GM12878 (cell line): ENCODE data around the gene IL36G. TPM values are rescaled to one million over a fixed set of nuclear protein-coding genes. Genes with fewer than 3 reads are reported as not detected.

Experiments
- ATAC-seq: fragments of 200-7000 bp; cut with Tn5 transposase; 3 replicates; pipeline ENCODE4 v1.9.1; 2020; ENCODE audit warnings: mild to moderate bottlenecking, moderate library complexity
- BruUV-seq: library from RNA; stranded (reverse); fragments of 400-500 nt; replicated peaks from 2 replicates; lab custom pipeline; 2021; lab: Mats Ljungman, UMichigan
- CTCF ChIA-PET: fragments of 300-600 bp; sonication (Branson Sonifier 250); formaldehyde crosslinking; extraction: SDS; loops from one replicate; lab custom pipeline; 2021; ENCODE audit warnings: inconsistent platforms; lab: Yijun Ruan, JAX
- POLR2A ChIA-PET: fragments of 350-600 bp; formaldehyde crosslinking; extraction: SDS; loops from one replicate; lab custom pipeline; 2021; ENCODE audit warnings: inconsistent platforms; lab: Charles Lee
- RAD21 ChIA-PET: fragments of 300-600 bp; sonication (Branson Sonifier 250); formaldehyde crosslinking; loops from one replicate; lab custom pipeline; 2023; ENCODE audit warnings: antibody characterized with exemption; ENCODE audit not compliant: unreplicated experiment; lab: Charles Lee
- SMC1A ChIA-PET: fragments of 300-600 bp; sonication (Branson Sonifier 250); formaldehyde crosslinking; loops from one replicate; lab custom pipeline; 2023; ENCODE audit not compliant: unreplicated experiment, uncharacterized antibody; lab: Charles Lee
- DNase-seq: peaks from one replicate; pipeline ENCODE4 v3.0.0-alpha.2; 2011; ENCODE audit warnings: low read depth, low spot score
- FAIRE-seq: peaks from 3 replicates; lab custom pipeline; 2011; peaks lifted over from hg19 to GRCh38; lab: Jason Lieb, UNC
- H2AFZ ChIP-seq: 2 replicates; pipeline ENCODE4 v1.6.0; 2011; ENCODE audit warnings: low read depth, low read length, control low read depth; ENCODE audit not compliant: control insufficient read depth
- H3K27ac ChIP-seq: 2 replicates; pipeline ENCODE4 v1.5.1; 2011; ENCODE audit warnings: control low read depth; ENCODE audit not compliant: control insufficient read depth, insufficient read depth
- H3K27me3 ChIP-seq, 2 experiments: replicated peaks in 1 of 2; 2 replicates each; pipeline versions ENCODE4 v1.6.0 to v1.6.1; 2011; ENCODE audit warnings: low read length in 1 of 2; ENCODE audit not compliant: control insufficient read depth in 2 of 2, insufficient read depth in 2 of 2
- H3K36me3 ChIP-seq, 2 experiments: 2 replicates each; pipeline ENCODE4 v1.5.1; 2011; ENCODE audit warnings: low read length in 1 of 2; ENCODE audit not compliant: control insufficient read depth in 2 of 2, insufficient read depth in 2 of 2
- H3K4me1 ChIP-seq: 2 replicates; pipeline ENCODE4 v1.6.1; 2011; ENCODE audit warnings: mild to moderate bottlenecking, low read length, moderate library complexity, mixed read lengths; ENCODE audit not compliant: control insufficient read depth, insufficient read depth
- H3K4me2 ChIP-seq: 2 replicates; pipeline ENCODE4 v1.6.0; 2011; ENCODE audit warnings: control low read depth; ENCODE audit not compliant: control insufficient read depth, insufficient read depth
- H3K4me3 ChIP-seq: fragments of 200-600 bp; sonication (generic); 2 replicates; pipeline ENCODE4 v1.5.1; 2016
- H3K79me2 ChIP-seq: 2 replicates; pipeline ENCODE4 v1.6.0; 2011; ENCODE audit warnings: low read length; ENCODE audit not compliant: control insufficient read depth, insufficient read depth
- H3K9ac ChIP-seq: 2 replicates; pipeline ENCODE4 v1.8.0; 2011; ENCODE audit warnings: low read length, control low read depth, mixed read lengths; ENCODE audit not compliant: control insufficient read depth, insufficient read depth
- H3K9me3 ChIP-seq: replicated peaks from 3 replicates; pipeline ENCODE4 v1.5.1; 2011; ENCODE audit warnings: mild to moderate bottlenecking, low read length; ENCODE audit not compliant: control insufficient read depth, insufficient read depth
- H4K20me1 ChIP-seq: 2 replicates; pipeline ENCODE4 v1.6.0; 2011; ENCODE audit not compliant: control insufficient read depth, insufficient read depth
- HCFC1 ChIP-seq: fragments of 150-350 bp; IDR thresholded peaks from 2 replicates; pipeline ENCODE4 v1.6.1; 2014; ENCODE audit warnings: low read length
- JUNB ChIP-seq: IDR thresholded peaks from 2 replicates; pipeline ENCODE4 v1.6.1; 2016; ENCODE audit warnings: antibody characterized with exemption, mild to moderate bottlenecking
- KDM1A ChIP-seq: fragments of 200-600 bp; sonication (generic); IDR thresholded peaks from 2 replicates; pipeline ENCODE4 v1.6.1; 2016; ENCODE audit warnings: borderline replicate concordance
- KLF5 ChIP-seq: fragments of 450-650 bp; IDR thresholded peaks from 2 replicates; pipeline ENCODE4 v1.6.1; 2014; ENCODE audit warnings: mild to moderate bottlenecking; ENCODE audit not compliant: partially characterized antibody
- MEF2A ChIP-seq: IDR thresholded peaks from 2 replicates; pipeline ENCODE4 v1.6.1; 2011; ENCODE audit warnings: low read depth, mild to moderate bottlenecking, low read length, moderate library complexity; ENCODE audit not compliant: insufficient read depth
- NFIC ChIP-seq: IDR thresholded peaks from 2 replicates; pipeline ENCODE4 v1.6.1; 2012; ENCODE audit warnings: low read depth, mild to moderate bottlenecking, inconsistent platforms, low read length, moderate library complexity
- PAX8 ChIP-seq: fragments of 450-650 bp; IDR thresholded peaks from 2 replicates; pipeline ENCODE4 v1.6.1; 2017; ENCODE audit warnings: mild to moderate bottlenecking, moderate library complexity
- SPI1 ChIP-seq: IDR thresholded peaks from 2 replicates; pipeline ENCODE4 v1.6.1; 2011; ENCODE audit warnings: low read depth, mild to moderate bottlenecking, low read length, moderate library complexity, borderline replicate concordance; ENCODE audit not compliant: insufficient read depth
- SREBF1 ChIP-seq: IDR thresholded peaks from 2 replicates; pipeline ENCODE4 v1.6.1; 2012; ENCODE audit warnings: mild to moderate bottlenecking, low read length
- TAF1 ChIP-seq: IDR thresholded peaks from 2 replicates; pipeline ENCODE4 v1.6.1; 2011; ENCODE audit warnings: mild to moderate bottlenecking, low read depth, low read length, borderline replicate concordance
- ZBED1 ChIP-seq: IDR thresholded peaks from 2 replicates; pipeline ENCODE4 v1.6.1; 2016; ENCODE audit warnings: borderline replicate concordance
- WGBS: methylation state at CpG from one replicate; pipeline ENCODE4 v1.1.6; 2016; ENCODE audit warnings: low lambda C conversion rate; ENCODE audit not compliant: insufficient replicate concordance, insufficient coverage; ENCODE audit errors: missing lambda C conversion rate; 5-methylcytosine and 5-hydroxymethylcytosine counted together
- in situ Hi-C: fragments of 300-500 bp; cut with MboI; formaldehyde crosslinking; loops from 9 replicates; pipeline ENCODE4 v1.14.3; 2018; ENCODE audit warnings: mixed read lengths
- intact Hi-C: fragments of 100-400 bp; cut with micrococcal nuclease; formaldehyde crosslinking; loops from one replicate; pipeline ENCODE4 v1.14.2; 2022; ENCODE audit not compliant: unreplicated experiment
- polyA plus RNA-seq, 11 experiments: library from polyadenylated mRNA; depleted of rRNA in 4 of 11; unstranded in 6 of 11; stranded (reverse) in 5 of 11; fragments of >200 nt; fragmentation: Nextera tagmentation in 4 of 11; fragmentation: Illumina TruSeq in 1 of 11; extraction: Ambion mirVana in 4 of 11; extraction: Trizol in 1 of 11; gene quantifications; 1 replicate in 1 of 11; 2 replicates in 10 of 11; pipeline versions ENCODE4 v1.2.1 to v1.2.3, GENCODE V29; 2011 to 2016; ENCODE audit warnings: inconsistent platforms in 2 of 11, missing spikeins in 2 of 11, low read depth in 1 of 11
- total RNA-seq, 4 experiments: library from RNA; depleted of rRNA in 3 of 4; stranded (reverse); fragments of >200 nt in 3 of 4; fragmentation: Illumina TruSeq in 1 of 4; extraction: Trizol in 1 of 4; gene quantifications; 2 replicates each; pipeline versions ENCODE4 v1.2.1 to v1.2.3, GENCODE V29; 2013 to 2021
- TF ChIP-seq, protein P1 (sequence below): fragments of 450-650 bp; IDR thresholded peaks from 2 replicates; pipeline ENCODE4 v1.6.1; 2017; ENCODE audit warnings: borderline replicate concordance
- TF ChIP-seq, protein P2 (sequence below), 3 experiments: IDR thresholded peaks in 2 of 3; conservative IDR thresholded peaks in 1 of 3; 2 replicates each; pipeline ENCODE4 v1.5.1; 2011; ENCODE audit warnings: low read depth in 3 of 3, low read length in 3 of 3, mild to moderate bottlenecking in 3 of 3, control low read depth in 2 of 3, moderate library complexity in 2 of 3, inconsistent platforms in 1 of 3, mixed read lengths in 1 of 3; ENCODE audit not compliant: control insufficient read depth in 2 of 3, insufficient read depth in 1 of 3; ENCODE audit errors: extremely low read depth in 1 of 3
- TF ChIP-seq, protein P3 (sequence below): IDR thresholded peaks from 2 replicates; pipeline ENCODE4 v1.6.1; 2012; ENCODE audit warnings: low read depth, low read length, improper control_type of control experiment

The IL36G gene
- total and polyA plus RNA-seq, 10 of the 15 experiments (the other 5 are each of a cell fraction or from before 2014, with no cell fraction given) = 0.10 TPM; not detected in 9

DNA sequence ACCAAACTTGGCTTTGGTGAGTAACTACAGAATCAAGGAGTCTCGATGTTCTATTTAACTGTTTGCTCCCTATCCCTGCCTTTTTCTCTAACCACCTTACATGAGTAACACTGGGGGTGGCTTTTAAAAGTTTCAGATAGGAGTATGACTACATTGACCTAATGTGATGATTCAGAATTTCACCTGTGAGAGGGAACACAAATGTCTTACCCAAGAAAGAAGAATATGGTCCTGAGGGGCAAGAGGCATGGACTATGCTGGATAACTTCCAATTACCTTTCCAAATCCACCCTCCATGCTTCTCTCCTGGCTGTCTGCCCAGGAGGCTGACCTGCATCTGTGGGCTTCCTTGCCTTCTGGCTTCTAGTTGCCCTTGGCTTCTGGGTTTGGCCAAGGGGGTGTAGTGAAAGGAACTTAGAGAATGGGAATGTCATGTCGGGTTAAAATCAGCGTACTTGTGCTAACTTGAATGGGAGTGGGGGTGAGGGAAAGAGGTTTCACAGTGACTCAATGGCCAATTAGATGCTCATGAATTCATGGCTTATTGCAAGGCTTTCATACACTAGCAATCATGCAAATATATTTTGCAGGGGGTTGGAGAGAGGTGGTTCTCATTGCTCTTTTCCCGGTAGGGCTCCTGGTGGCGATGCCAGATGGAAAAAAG, 5.3 kb upstream of the IL36G start:
- Histone ChIP-seq H4K20me1 (no peaks in the 10 kb centered on the region), H3K79me2 (no peaks in the 10 kb centered on the region), H3K4me3 (no peak overlapping the region), H3K36me3 (no peaks in the 10 kb centered on the region), H3K27me3 (no peaks in the 10 kb centered on the region; a peak in 2 of 4 replicates), H3K4me2 (no peak overlapping the region), H3K9me3 (no peaks in the 10 kb centered on the region), H3K27ac (no peak overlapping the region), H2AFZ (no peak overlapping the region), H3K4me1 (no peaks in the 10 kb centered on the region; the same call in 1 of the 2 replicates), H3K9ac (no peak overlapping the region)
- in situ Hi-C loops (no loop called here), intact Hi-C loops (no loop called here)
- ChIA-PET SMC1A (no interaction called here), POLR2A (no interaction called here), CTCF (no interaction called here), RAD21 (no interaction called here)
- WGBS = 71% methylated on average over 5 of the region's 5 CpGs
- FAIRE-seq (no peak), ATAC-seq (no peak), DNase-seq (no peak)
- TF ChIP-seq TAF1 = no peak
- TF ChIP-seq ZBED1 = no peak
- TF ChIP-seq, protein P1, sequence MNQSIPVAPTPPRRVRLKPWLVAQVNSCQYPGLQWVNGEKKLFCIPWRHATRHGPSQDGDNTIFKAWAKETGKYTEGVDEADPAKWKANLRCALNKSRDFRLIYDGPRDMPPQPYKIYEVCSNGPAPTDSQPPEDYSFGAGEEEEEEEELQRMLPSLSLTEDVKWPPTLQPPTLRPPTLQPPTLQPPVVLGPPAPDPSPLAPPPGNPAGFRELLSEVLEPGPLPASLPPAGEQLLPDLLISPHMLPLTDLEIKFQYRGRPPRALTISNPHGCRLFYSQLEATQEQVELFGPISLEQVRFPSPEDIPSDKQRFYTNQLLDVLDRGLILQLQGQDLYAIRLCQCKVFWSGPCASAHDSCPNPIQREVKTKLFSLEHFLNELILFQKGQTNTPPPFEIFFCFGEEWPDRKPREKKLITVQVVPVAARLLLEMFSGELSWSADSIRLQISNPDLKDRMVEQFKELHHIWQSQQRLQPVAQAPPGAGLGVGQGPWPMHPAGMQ = no peak
- TF ChIP-seq KLF5 = no peak
- TF ChIP-seq HCFC1 = no peak
- TF ChIP-seq PAX8 = no peak
- TF ChIP-seq, protein P2, sequence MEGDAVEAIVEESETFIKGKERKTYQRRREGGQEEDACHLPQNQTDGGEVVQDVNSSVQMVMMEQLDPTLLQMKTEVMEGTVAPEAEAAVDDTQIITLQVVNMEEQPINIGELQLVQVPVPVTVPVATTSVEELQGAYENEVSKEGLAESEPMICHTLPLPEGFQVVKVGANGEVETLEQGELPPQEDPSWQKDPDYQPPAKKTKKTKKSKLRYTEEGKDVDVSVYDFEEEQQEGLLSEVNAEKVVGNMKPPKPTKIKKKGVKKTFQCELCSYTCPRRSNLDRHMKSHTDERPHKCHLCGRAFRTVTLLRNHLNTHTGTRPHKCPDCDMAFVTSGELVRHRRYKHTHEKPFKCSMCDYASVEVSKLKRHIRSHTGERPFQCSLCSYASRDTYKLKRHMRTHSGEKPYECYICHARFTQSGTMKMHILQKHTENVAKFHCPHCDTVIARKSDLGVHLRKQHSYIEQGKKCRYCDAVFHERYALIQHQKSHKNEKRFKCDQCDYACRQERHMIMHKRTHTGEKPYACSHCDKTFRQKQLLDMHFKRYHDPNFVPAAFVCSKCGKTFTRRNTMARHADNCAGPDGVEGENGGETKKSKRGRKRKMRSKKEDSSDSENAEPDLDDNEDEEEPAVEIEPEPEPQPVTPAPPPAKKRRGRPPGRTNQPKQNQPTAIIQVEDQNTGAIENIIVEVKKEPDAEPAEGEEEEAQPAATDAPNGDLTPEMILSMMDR (IDR thresholded peaks at IDR 0.05 in 2 of 3, conservative IDR thresholded peaks at IDR 0.05 in 1 of 3; ENCODE audit: control insufficient read depth in 2 of 3, extremely low read depth in 1 of 3, insufficient read depth in 1 of 3, low read depth in 3 of 3, low read length in 3 of 3) = no peak
- no peak for TF ChIP-seq KDM1A
- no peak for TF ChIP-seq MEF2A
- TF ChIP-seq, protein P3, sequence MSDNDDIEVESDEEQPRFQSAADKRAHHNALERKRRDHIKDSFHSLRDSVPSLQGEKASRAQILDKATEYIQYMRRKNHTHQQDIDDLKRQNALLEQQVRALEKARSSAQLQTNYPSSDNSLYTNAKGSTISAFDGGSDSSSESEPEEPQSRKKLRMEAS = no peak
- no peak for TF ChIP-seq SPI1
- no peak for TF ChIP-seq JUNB
- TF ChIP-seq SREBF1 = no peak
- TF ChIP-seq NFIC = no peak
- BruUV-seq = no TSS peak
